Omental fat pad (tissue), 4 donors: ENCODE measurements around the gene B4GALNT2. TPM values are rescaled to one million over a fixed set of nuclear protein-coding genes. Genes with fewer than 3 reads are reported as not detected.

Source experiments
- ATAC-seq: fragments of 150-250 bp; one replicate; pipeline ENCODE4 v1.9.1; 2016; ENCODE audit warnings: mild to moderate bottlenecking, moderate library complexity; ENCODE audit not compliant: low FRiP score
- DNase-seq: peaks from one replicate; pipeline ENCODE4 v3.0.0-alpha.2; 2019; ENCODE audit warnings: low spot score
- total RNA-seq, 4 donors: library from RNA; depleted of rRNA; stranded (reverse); fragments of >200 nt; gene quantifications; one replicate each; pipeline ENCODE4 v1.1.0, GENCODE V29; 2016
- TF ChIP-seq, protein P1 (sequence below), 3 donors: fragments of 450-650 bp; IDR thresholded peaks; one replicate each; pipeline ENCODE4 v1.5.1; 2016 to 2017; ENCODE audit warnings: antibody characterized with exemption in 3 of 3, mild to moderate bottlenecking in 3 of 3, moderate library complexity in 2 of 3

B4GALNT2 gene
- total RNA-seq, 4 donors from 2014 or later = not detected

GRCh38 chr17:49225554-49226236, 93.1 kb downstream of the B4GALNT2 start:
- ATAC-seq (no peak), DNase-seq (no peak)
- TF ChIP-seq, protein P1, sequence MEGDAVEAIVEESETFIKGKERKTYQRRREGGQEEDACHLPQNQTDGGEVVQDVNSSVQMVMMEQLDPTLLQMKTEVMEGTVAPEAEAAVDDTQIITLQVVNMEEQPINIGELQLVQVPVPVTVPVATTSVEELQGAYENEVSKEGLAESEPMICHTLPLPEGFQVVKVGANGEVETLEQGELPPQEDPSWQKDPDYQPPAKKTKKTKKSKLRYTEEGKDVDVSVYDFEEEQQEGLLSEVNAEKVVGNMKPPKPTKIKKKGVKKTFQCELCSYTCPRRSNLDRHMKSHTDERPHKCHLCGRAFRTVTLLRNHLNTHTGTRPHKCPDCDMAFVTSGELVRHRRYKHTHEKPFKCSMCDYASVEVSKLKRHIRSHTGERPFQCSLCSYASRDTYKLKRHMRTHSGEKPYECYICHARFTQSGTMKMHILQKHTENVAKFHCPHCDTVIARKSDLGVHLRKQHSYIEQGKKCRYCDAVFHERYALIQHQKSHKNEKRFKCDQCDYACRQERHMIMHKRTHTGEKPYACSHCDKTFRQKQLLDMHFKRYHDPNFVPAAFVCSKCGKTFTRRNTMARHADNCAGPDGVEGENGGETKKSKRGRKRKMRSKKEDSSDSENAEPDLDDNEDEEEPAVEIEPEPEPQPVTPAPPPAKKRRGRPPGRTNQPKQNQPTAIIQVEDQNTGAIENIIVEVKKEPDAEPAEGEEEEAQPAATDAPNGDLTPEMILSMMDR (IDR thresholded peaks at IDR 0.05) = no peak

Other genes with a start within 250 kb of the B4GALNT2 start
- gene ATP5MC1, start 240.0 kb upstream of the B4GALNT2 start, total RNA-seq = 100 to 1,000 TPM in 1 of 4 donors, 10 to 100 TPM in 3; 47.9 to 106 (median 83.0) TPM
- gene UBE2Z, start 224.4 kb upstream of the B4GALNT2 start, total RNA-seq = 10 to 100 TPM; 54.0 to 63.2 (median 56.5) TPM
- gene SNF8, start 187.9 kb upstream of the B4GALNT2 start, total RNA-seq = 10 to 100 TPM; 64.0 to 91.9 (median 76.8) TPM
- not detected for gene GIP, start 164.2 kb upstream of the B4GALNT2 start, total RNA-seq
- under 1 TPM in 1 of 4 donors, not detected in 3; 0.16 TPM for gene IGF2BP1, start 135.4 kb upstream of the B4GALNT2 start, total RNA-seq
- 1 to 10 TPM in 3 of 4 donors, under 1 TPM in 1; 0.74 to 5.2 (median 2.9) TPM for gene GNGT2, start 77.8 kb downstream of the B4GALNT2 start, total RNA-seq
- 1 to 10 TPM; 3.6 to 7.4 (median 5.4) TPM for gene ABI3, start 77.9 kb downstream of the B4GALNT2 start, total RNA-seq
- gene PHOSPHO1, start 98.0 kb downstream of the B4GALNT2 start, total RNA-seq = 10 to 100 TPM in 1 of 4 donors, under 1 TPM in 2, not detected in 1; 0.60 to 11.2 (median 0.94) TPM
- gene ZNF652, start 229.5 kb downstream of the B4GALNT2 start, total RNA-seq = 10 to 100 TPM; 22.9 to 50.0 (median 31.0) TPM